ENCODE data around the gene FDXR. TPM values are rescaled to one million over a fixed set of nuclear protein-coding genes. Genes with fewer than 3 reads are reported as not detected.

The FDXR gene
- total and polyA plus RNA-seq, 12 donors, result 2.4 to 6.3 (median 3.9) TPM

DNA sequence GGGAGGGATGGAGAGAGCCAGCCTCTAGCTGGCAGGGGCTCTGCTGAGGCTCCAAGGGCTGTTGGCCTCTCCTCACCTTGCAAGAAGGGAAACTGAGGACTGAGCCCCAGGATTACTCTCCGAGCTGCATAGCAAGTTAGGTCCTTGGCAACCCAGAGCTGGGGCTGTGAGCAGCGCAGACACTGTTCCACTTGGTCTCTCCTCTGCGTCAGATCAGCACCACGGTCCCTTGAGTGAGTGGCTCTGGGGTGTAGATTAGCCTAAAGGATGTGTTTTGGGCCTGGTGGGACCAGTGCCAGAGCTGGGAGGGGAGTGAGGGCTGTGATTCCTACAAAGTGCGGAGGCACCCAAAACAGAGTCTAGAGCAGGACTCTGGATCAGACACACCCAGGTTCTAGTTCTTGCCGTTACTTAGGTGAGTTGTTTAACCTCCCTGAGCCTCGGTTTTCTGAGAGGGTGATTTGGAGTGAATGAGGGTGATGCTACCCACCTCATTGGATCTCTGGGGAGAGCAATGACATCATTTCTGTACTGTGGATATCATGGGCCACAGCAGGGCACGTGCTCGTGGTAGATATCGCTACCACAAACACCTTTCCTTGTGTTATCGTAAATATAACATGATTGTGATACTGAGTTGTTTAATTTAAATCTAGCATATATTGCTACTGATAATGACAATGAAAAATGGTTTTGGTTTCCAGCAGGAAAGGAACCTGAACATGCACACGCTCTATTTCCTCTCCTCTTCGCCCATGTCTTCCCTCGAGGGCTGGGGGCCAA, 28.8 kb upstream of the FDXR start:
- Histone ChIP-seq H3K36me3 (no peaks in the 10 kb centered on the region), H3K4me3 (no peak overlapping the region), H3K27me3 (peaks cover 0 to 31% (median 19%) of the 10 kb centered on the region in 7 donors), H3K27ac (no peak overlapping the region), H3K9me3 (no peaks in the 10 kb centered on the region), H3K4me1 (no peaks in the 10 kb centered on the region)
- 69 to 73% methylated on average over 14 of the region's 14 CpGs for WGBS, 2 donors
- TF ChIP-seq CTCF (IDR thresholded peaks at IDR 0.05), result no peak
- intact Hi-C loops (cut with DNase I), result no loop called here
- ATAC-seq, result peak in 1 of 8 donors; percentile 55
- DNase-seq, result no peak

DNA sequence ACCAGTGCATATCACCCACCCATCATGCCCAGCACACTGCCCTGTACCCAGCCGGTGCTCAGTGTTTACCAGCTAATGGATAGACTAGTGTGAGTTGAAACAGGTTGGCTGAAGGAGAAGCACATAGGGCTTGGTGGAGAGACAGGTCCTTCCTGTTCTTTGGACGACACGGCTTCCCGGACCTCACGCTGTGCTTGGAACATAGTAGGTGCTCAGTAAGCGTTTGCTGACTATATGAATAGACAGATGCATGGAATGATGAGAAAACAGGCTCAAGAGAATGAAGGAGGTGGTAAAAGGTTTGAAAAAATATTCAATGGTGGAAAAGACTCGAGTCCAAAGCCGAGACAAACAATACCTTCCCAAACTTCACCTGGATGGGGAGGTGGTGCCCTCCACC, 27.4 kb upstream of the FDXR start:
- no peak for DNase-seq

DNA sequence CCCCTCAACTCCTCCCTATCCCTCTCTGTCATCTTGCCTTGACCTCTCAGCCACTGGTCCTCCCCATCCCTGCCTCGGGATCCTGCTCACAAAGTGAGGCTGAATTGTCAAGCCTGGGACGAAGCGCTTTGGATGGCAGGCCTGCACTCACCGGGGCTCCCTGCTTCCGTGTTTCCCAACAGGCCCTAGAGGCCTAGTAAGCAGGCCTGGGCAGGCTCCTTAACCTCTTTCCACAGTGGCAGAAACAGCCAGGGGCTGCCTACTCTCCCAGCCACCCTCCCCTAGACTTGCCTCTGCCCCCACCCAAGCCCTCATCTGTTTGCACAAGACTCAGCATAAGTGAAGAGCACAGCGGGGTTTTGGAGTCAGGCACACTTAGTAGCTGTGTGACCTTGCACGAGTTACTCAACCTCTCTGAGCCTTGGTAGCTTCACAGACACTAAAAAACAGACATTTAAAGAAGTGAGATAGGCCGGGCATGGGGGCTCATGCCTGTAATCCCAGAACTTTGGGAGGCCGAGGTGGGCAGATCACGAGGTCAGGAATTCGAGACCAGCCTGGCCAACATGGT, 25.7 kb upstream of the FDXR start:
- 78 to 87% methylated on average over 11 of the region's 11 CpGs for WGBS, 2 donors

More for the DNA sequence above, 27.4 kb upstream of the FDXR start:
- H3K9me3 ChIP-seq, result no peaks in the 10 kb centered on the region
- no peak for TF ChIP-seq CTCF (IDR thresholded peaks at IDR 0.05)
- H3K27ac ChIP-seq, result no peak overlapping the region
- no peak overlapping the region for H3K4me3 ChIP-seq
- peaks cover 0 to 44% (median 32%) of the 10 kb centered on the region in 7 donors for H3K27me3 ChIP-seq
- no peaks in the 10 kb centered on the region for H3K36me3 ChIP-seq
- no peak for ATAC-seq
- H3K4me1 ChIP-seq, result no peaks in the 10 kb centered on the region
- intact Hi-C loops (cut with DNase I), result no loop called here
- WGBS, 2 donors, result 86 to 89% methylated on average over 8 of the region's 8 CpGs

More for the DNA sequence above, 25.7 kb upstream of the FDXR start:
- no peak for TF ChIP-seq CTCF (IDR thresholded peaks at IDR 0.05)
- no peak for ATAC-seq
- Histone ChIP-seq H3K4me1 (peaks cover 0 to 5% (median 3%) of the 10 kb centered on the region in 9 donors), H3K27me3 (peaks cover 0 to 45% (median 35%) of the 10 kb centered on the region in 7 donors), H3K27ac (no peak overlapping the region), H3K4me3 (no peak overlapping the region), H3K9me3 (no peaks in the 10 kb centered on the region), H3K36me3 (no peaks in the 10 kb centered on the region)
- no peak for DNase-seq
- intact Hi-C loops (cut with DNase I), result no loop called here
